H1 (cell line): ENCODE data around the gene THAP4.

Experiments used
- ATF2 ChIP-seq: IDR thresholded peaks from 2 replicates; pipeline ENCODE4 v1.6.1; 2012; ENCODE audit warnings: low read length, inconsistent platforms
- BCL11A ChIP-seq, 2 experiments: IDR thresholded peaks; one replicate each; pipeline ENCODE4 v1.6.1; 2011; ENCODE audit warnings: low read depth in 2 of 2, low read length in 2 of 2, mild to moderate bottlenecking in 2 of 2
- CEBPB ChIP-seq: IDR thresholded peaks from 2 replicates; pipeline ENCODE4 v1.6.1; 2012; ENCODE audit warnings: low read depth, low read length
- CTCF ChIP-seq, 3 experiments: IDR thresholded peaks; 1 replicate in 2 of 3; 2 replicates in 1 of 3; pipeline versions ENCODE4 v1.5.1 to v1.6.1; 2011; ENCODE audit warnings: low read length in 3 of 3, mild to moderate bottlenecking in 3 of 3, inconsistent platforms in 2 of 3, low read depth in 1 of 3, moderate library complexity in 1 of 3; ENCODE audit not compliant: insufficient read depth in 1 of 3; ENCODE audit errors: control extremely low read depth in 1 of 3
- EP300 ChIP-seq, 2 experiments: IDR thresholded peaks; 1 replicate in 1 of 2; 2 replicates in 1 of 2; pipeline ENCODE4 v1.6.1; 2011 to 2012; ENCODE audit warnings: low read depth in 2 of 2, low read length in 2 of 2, mild to moderate bottlenecking in 2 of 2, borderline replicate concordance in 1 of 2, inconsistent platforms in 1 of 2, moderate library complexity in 1 of 2
- EZH2 ChIP-seq: fragments of 200-600 bp; sonication (generic); IDR thresholded peaks from 2 replicates; pipeline ENCODE4 v1.7.1; 2012; ENCODE audit warnings: low read depth, mild to moderate bottlenecking, moderate library complexity, low read length, inconsistent platforms; ENCODE audit not compliant: severe bottlenecking
- KDM1A ChIP-seq: fragments of 200-600, 300-600 bp; sonication (generic); IDR thresholded peaks from 2 replicates; pipeline ENCODE4 v1.7.1; 2016; ENCODE audit warnings: mild to moderate bottlenecking, low read length, borderline replicate concordance
- POLR2A ChIP-seq, 2 experiments: IDR thresholded peaks; 1 replicate in 1 of 2; 2 replicates in 1 of 2; pipeline ENCODE4 v1.6.1; 2011; ENCODE audit warnings: low read depth in 2 of 2, low read length in 2 of 2, mild to moderate bottlenecking in 2 of 2; ENCODE audit errors: control extremely low read depth in 1 of 2
- POLR2AphosphoS5 ChIP-seq: IDR thresholded peaks from 2 replicates; pipeline ENCODE4 v1.6.1; 2011; ENCODE audit warnings: low read depth, low read length
- RBBP5 ChIP-seq: IDR thresholded peaks from 2 replicates; pipeline ENCODE4 v1.7.1; 2012; ENCODE audit warnings: low read depth, mild to moderate bottlenecking, inconsistent platforms, low read length, moderate library complexity, borderline replicate concordance
- SIN3A ChIP-seq, 2 experiments: IDR thresholded peaks in 1 of 2; conservative IDR thresholded peaks in 1 of 2; 2 replicates each; pipeline ENCODE4 v1.6.1; 2011 to 2012; ENCODE audit warnings: low read length in 2 of 2, improper control_type of control experiment in 1 of 2, low read depth in 1 of 2, mild to moderate bottlenecking in 1 of 2
- SP4 ChIP-seq: IDR thresholded peaks from 2 replicates; pipeline ENCODE4 v1.6.1; 2012; ENCODE audit warnings: low read length, inconsistent platforms
- SRF ChIP-seq: IDR thresholded peaks from 2 replicates; pipeline ENCODE4 v1.6.1; 2011; ENCODE audit warnings: mild to moderate bottlenecking, low read depth, low read length, moderate library complexity

- no peak for TF ChIP-seq EZH2
- TF ChIP-seq POLR2A (IDR thresholded peaks at IDR 0.05; ENCODE audit: control extremely low read depth in 1 of 2, low read depth in 2 of 2, low read length in 2 of 2) = peak; percentile 57 to 92
- peak; percentile 77 to 88; a peak in 2 of 4 replicates for TF ChIP-seq SIN3A (conservative IDR thresholded peaks at IDR 0.05 in 1 of 2, IDR thresholded peaks at IDR 0.05 in 1 of 2; ENCODE audit: low read depth in 1 of 2, low read length in 2 of 2)
- no peak; a peak in 1 of 4 replicates for TF ChIP-seq CTCF (IDR thresholded peaks at IDR 0.05; ENCODE audit: control extremely low read depth in 1 of 3, insufficient read depth in 1 of 3, low read depth in 1 of 3, low read length in 3 of 3)
- peak; percentile 86 for TF ChIP-seq SRF
- no peak for TF ChIP-seq KDM1A
- TF ChIP-seq ATF2 = no peak
- peak; percentile 96 for TF ChIP-seq POLR2AphosphoS5
- TF ChIP-seq RBBP5 = no peak; the same call in 1 of the 2 replicates
- TF ChIP-seq EP300 (IDR thresholded peaks at IDR 0.05; ENCODE audit: borderline replicate concordance in 1 of 2, low read depth in 2 of 2, low read length in 2 of 2) = no peak; a peak in 1 of 3 replicates
- TF ChIP-seq CEBPB = no peak
- TF ChIP-seq BCL11A (IDR thresholded peaks at IDR 0.05; ENCODE audit: low read depth in 2 of 2, low read length in 2 of 2) = no peak
- TF ChIP-seq SP4 = no peak; the same call in 1 of the 2 replicates
Measured at GRCh38 chr2:241637018-241637794, at the start of gene THAP4, which contains the start of gene ATG4B.
